ENCODE measurements around the gene ATPAF1.

Gene ATPAF1

GRCh38 chr1:46622344-46622743, 45.8 kb downstream of the ATPAF1 start:
- TF ChIP-seq POLR2A (IDR thresholded peaks at IDR 0.05; ENCODE audit: low read depth, low read length): no peak
- DNase-seq (ENCODE audit: insufficient read length, low spot score): no peak
- FAIRE-seq: peak; percentile 75

DNA sequence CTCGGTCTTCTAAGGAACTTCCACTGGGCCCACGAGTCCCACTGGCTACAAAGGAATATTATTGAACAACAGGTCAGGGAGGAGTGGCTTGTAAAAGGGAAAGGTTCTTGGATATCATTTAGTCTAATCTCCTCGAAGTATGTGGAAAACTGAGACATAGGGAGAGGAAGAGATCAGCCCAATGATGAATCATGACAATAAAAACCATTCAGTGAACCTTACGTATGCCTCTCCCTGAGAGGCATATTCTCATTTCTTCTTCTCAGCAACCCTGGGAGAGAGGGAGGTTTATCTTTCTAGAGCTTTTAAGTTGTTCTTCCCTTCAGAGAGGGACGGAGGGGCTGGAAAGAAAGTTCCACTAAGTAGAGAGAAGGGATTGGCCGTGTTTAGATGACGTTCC, 46.2 kb downstream of the ATPAF1 start:
- TF ChIP-seq POLR2A (IDR thresholded peaks at IDR 0.05; ENCODE audit: low read depth, low read length): no peak
- no peak for DNase-seq (ENCODE audit: insufficient read length, low spot score)
- FAIRE-seq: no peak

- no peak for TF ChIP-seq POLR2A (IDR thresholded peaks at IDR 0.05; ENCODE audit: low read depth, low read length)
- no peak for DNase-seq (ENCODE audit: insufficient read length, low spot score)
- FAIRE-seq: no peak
Observed at GRCh38 chr1:46619656-46620258, 48.4 kb downstream of the ATPAF1 start.

DNA sequence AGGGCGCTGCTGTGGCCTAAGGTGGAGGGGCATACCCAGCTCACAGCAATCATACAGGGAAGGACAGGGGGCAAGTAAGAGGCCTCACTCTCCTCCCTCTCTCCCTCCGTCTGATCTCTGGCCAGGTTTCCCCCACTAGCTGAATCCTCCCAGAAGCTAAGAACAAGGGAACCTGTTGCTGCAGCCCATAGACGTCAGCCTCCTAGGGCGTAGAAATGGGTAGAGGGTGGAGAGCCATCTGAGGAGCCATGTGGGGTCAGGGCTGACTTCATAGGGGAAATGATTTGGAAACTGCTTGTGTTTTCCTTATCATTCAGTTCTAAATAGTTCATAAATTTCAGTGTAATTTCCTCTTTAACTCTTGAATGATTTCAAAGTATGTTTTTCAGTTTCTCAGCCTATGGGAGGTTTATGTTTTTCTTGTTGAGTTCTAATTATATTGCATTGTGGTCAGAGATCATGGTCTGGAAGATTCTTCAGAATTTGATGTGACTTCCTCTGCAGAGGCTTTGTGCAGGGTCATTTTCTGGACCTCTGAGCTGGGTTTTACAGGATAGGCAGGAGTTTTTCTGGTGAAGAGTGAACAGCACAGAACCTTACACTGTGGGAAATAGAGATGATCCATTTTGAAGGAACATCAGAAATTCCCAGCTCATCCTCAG, 49.3 kb downstream of the ATPAF1 start:
- DNase-seq (ENCODE audit: insufficient read length, low spot score): no peak
- no peak for TF ChIP-seq POLR2A (IDR thresholded peaks at IDR 0.05; ENCODE audit: low read depth, low read length)
- FAIRE-seq: no peak

DNA sequence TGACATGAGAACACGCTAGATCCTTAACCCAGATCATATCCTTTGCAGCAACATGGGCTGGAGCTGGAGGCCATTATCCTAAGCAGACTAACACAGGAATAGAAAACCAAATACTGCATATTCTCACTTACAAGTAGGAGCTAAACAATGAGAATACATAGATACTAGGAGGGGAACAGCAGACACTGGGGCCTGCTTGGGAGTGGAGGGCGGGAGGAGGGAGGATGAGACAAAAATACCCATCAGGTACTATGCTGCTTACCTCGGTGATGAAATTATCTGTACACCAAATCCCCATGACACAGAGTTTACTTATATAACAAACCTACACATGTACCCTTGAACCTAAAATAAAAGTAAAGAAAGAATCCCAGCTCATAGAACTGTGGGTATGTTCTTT, 50.3 kb downstream of the ATPAF1 start:
- TF ChIP-seq POLR2A (IDR thresholded peaks at IDR 0.05; ENCODE audit: low read depth, low read length): no peak
- DNase-seq (ENCODE audit: insufficient read length, low spot score) (no peak), FAIRE-seq (no peak)

DNA sequence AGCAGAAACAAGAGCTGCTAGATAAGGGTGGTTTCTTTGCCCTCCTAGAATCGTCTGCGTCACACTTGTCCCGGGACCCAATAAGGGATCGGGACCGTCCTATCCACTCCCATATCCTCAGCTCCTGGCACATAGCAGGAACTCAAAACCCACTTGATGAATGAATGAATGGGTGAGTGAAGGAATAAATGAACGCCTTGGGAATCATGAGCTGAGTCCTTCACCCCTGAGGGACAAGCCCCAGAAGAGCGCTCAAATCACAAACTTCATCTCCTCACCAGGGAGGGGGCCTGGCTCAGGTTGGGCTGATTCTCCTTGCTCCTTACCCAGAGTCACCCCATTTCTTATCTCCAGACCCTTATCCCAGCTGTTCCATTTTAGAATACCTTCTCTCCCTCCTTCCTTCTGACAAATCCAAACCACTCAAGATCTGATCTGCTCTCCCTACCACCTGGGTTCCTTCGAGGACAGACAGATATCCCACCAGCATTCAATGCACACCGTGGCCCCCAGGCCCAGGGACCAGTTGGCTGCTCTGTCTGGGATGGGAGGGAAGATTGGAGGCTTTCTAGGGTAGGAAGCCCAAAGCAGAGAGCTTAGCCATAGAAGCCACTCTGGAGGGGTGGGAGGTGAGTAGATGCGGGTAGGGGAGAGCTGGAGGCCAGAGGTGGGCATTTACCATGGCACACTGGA, 50.9 kb downstream of the ATPAF1 start:
- TF ChIP-seq POLR2A (IDR thresholded peaks at IDR 0.05; ENCODE audit: low read depth, low read length): no peak
- FAIRE-seq (no peak), DNase-seq (ENCODE audit: insufficient read length, low spot score) (no peak)

GRCh38 chr1:46616277-46617107, 51.7 kb downstream of the ATPAF1 start, which contains the start of gene MOB3C:
MOB3C (minus strand) TSS chr1:46616811; CDS start chr1:46613321, 3,490 bp downstream.
- DNase-seq (ENCODE audit: insufficient read length, low spot score): peak; percentile 62
- TF ChIP-seq POLR2A (IDR thresholded peaks at IDR 0.05; ENCODE audit: low read depth, low read length): peak; percentile 84
- no peak for FAIRE-seq

GRCh38 chr1:46615735-46616134, 52.4 kb downstream of the ATPAF1 start:
- FAIRE-seq (no peak), DNase-seq (ENCODE audit: insufficient read length, low spot score) (no peak)

GRCh38 chr1:46615088-46615487, 53.1 kb downstream of the ATPAF1 start:
- DNase-seq (ENCODE audit: insufficient read length, low spot score) (no peak), FAIRE-seq (no peak)
- no peak for TF ChIP-seq POLR2A (IDR thresholded peaks at IDR 0.05; ENCODE audit: low read depth, low read length)

More at GRCh38 chr1:46615735-46616134, 52.4 kb downstream of the ATPAF1 start:
- no peak for TF ChIP-seq POLR2A (IDR thresholded peaks at IDR 0.05; ENCODE audit: low read depth, low read length)

DNA sequence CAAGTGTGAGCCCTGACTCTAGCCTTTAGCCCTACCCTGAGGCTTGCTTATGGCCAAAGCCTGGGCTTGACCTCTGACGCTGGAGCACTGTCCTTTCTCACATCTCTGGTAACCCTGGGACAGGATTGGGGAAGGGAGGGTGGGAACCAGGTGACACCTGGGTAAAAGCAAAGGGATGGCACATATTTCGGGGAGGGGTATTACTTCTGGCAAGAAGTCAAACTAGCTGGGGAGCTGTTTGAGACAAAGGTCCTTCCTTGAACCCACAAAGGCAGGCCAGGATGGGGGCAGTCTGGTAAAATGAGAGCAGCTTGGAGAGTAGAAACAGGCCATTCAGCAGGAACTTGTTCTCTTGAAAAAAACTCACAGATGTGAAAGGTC, 53.6 kb downstream of the ATPAF1 start:
- FAIRE-seq: no peak
- no peak for TF ChIP-seq POLR2A (IDR thresholded peaks at IDR 0.05; ENCODE audit: low read depth, low read length)
- no peak for DNase-seq (ENCODE audit: insufficient read length, low spot score)

- TF ChIP-seq POLR2A (IDR thresholded peaks at IDR 0.05; ENCODE audit: low read depth, low read length): no peak
- peak; percentile 30 for FAIRE-seq
- DNase-seq (ENCODE audit: insufficient read length, low spot score): peak; percentile 59
Observed at GRCh38 chr1:46613661-46614603, 54.2 kb downstream of the ATPAF1 start.

- FAIRE-seq (no peak), DNase-seq (ENCODE audit: insufficient read length, low spot score) (no peak)
- TF ChIP-seq POLR2A (IDR thresholded peaks at IDR 0.05; ENCODE audit: low read depth, low read length): no peak
Observed at GRCh38 chr1:46612937-46613660, 55.1 kb downstream of the ATPAF1 start.

All from H54 (cell line).